ENCODE measurements around the gene FGFRL1.

GRCh38 chr4:1011022-1011665, at the start of gene FGFRL1:
- TF ChIP-seq POLR2AphosphoS5 (IDR thresholded peaks at IDR 0.05; ENCODE audit: low read depth, low read length) (no peak), TAF1 (IDR thresholded peaks at IDR 0.05; ENCODE audit: borderline replicate concordance, insufficient read depth, low read length) (no peak), REST (IDR thresholded peaks at IDR 0.05; ENCODE audit: insufficient read depth in 1 of 2, low read depth in 2 of 2, low read length in 2 of 2) (no peak)
